GM19025 (cell line): ENCODE results near the gene SLBP.
"Not testable (repeated sequence)": the region's sequence is repeated elsewhere in the genome, so short reads cannot be mapped to it uniquely, and the experiment has no call there.

Experiments used
- ATAC-seq: cut with Tn5 transposase; IDR thresholded peaks from one replicate; pipeline ENCODE4 v1.9.1; 2021; ENCODE audit warnings: mild to moderate bottlenecking, low read depth, moderate library complexity; ENCODE audit not compliant: unreplicated experiment

The SLBP gene

GRCh38 chr4:1714303-1715001 is 2.3 kb upstream of the SLBP start:
- ATAC-seq = no peak

DNA sequence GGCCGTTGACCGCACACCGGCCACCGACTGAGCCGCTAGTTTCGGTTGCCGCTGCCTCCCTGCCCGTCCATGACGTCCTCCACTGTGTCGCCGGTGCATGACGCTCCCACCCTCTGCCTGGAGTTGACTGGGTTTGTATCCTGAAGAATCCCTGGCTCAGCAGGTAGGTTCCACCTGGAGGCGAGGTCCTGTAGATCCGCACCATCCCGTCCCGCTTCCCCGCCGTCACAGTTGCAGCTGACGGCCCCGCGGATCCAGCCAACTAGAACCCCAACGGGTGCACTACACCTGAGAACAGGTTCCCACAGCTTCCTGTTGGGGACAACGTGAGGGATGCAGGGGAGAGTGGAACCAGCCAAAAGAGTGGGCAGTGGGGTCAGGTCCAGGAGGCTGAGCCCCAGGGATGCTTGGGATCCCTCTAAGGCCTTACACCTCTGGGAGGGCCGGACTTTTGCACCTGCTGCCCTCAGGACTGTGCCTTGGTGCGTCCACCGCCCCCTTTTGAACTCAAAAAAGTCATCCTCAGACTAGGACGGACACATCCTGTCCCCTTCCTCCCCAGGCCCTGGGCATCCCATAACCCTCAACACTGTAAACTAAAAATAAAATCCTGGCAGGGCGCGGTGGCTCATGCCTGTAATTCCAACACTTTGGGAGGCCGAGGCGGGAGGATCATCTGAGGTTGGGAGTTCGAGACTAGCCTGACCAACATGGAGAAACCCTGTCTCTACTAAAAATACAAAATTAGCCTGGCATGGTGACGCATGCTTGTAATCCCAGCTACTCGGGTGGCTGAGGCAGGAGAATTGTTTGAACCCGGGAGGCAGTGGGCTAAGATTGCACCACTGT is 1.1 kb upstream of the SLBP start:
- ATAC-seq = peak; percentile 2

GRCh38 chr4:1711571-1712215 is 426 bp downstream of the SLBP start:
- ATAC-seq = peak; percentile 6

DNA sequence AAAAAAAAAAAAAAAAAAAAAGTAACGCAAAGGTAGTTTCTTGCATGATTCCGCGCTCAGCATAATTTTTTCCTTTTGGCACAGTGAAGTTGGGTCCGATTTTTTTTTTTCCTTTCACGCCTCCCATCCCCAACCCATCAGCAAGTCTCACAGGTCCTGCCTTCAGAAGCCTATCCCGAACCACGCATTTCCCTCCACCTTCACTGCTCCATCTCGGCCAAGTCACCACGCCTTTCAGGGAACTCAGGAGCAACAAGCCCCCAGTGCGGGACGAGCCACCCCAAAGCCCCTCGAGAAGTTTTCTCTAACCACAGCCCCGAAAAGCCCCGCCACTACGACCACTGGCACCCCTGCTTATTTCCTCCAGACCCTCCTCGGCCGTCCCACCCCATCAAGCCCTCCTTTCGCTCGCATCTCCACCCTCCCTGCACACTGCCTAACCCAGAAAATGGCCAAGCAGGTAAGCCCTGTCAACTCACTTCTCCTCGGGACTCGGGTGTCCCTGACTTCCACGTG is 1.0 kb downstream of the SLBP start:
- ATAC-seq = no peak

DNA sequence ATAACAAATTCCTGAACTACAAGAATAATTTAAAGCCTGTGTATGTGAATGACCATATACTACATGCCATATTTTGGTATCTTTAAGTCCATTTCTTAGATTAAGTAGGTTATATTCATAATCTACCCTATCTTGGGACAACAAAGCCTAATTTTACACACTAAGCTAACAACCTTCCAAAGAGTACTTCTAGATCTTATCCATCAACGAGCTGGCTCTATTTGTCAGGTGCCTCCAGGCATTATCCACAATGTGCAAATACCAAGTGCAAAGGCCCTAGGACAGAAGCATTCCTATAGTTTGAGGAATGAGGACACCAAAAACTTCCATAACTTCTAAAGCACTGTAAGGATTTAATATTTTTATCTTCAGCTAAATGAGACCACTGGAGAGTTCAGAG is 3.5 kb downstream of the SLBP start:
- no peak for ATAC-seq

DNA sequence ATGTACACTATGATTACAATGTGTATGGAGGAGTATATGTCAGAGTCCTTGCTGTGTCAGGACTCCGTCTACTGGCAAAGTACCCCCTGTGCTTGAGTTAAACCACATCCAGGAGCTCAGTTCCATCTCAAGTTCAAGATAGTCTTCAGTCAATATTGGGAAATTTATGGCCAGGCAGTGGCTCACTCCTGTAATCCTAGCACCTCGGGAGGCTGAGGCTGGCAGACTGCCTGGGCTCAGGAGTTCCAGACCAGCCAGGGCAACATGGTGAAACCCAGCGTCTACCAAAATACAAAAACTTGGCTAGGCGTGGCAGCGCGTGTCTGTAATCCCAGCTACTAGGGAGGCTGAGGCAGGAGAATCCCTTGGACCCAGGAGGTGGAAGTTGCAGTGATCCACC is 5.8 kb downstream of the SLBP start:
- no peak for ATAC-seq

GRCh38 chr4:1705732-1706131 is 6.4 kb downstream of the SLBP start:
- ATAC-seq = no peak

DNA sequence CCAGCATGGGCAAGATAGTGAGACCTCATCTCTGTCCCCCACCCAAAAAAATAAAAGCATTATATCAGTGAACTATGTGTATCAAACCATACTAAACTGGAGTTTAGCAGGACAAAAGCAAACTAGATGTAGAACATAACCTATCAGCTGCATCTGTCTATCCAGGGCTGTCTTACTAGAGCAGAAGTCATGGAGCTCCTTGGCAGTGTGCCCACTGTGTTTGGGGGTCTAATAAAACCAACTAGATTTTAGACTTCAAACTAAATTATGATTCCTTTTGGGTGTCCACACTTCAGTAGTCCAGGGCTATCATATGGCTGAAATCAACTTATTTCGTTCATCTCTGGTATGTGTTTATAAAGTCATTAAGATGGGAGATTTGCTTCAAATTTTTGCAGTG is 8.3 kb downstream of the SLBP start:
- ATAC-seq = no peak

GRCh38 chr4:1701671-1702070 is 10.4 kb downstream of the SLBP start:
- ATAC-seq = not testable (repeated sequence)

GRCh38 chr4:1695913-1696312 is 16.2 kb downstream of the SLBP start:
- ATAC-seq = no peak

DNA sequence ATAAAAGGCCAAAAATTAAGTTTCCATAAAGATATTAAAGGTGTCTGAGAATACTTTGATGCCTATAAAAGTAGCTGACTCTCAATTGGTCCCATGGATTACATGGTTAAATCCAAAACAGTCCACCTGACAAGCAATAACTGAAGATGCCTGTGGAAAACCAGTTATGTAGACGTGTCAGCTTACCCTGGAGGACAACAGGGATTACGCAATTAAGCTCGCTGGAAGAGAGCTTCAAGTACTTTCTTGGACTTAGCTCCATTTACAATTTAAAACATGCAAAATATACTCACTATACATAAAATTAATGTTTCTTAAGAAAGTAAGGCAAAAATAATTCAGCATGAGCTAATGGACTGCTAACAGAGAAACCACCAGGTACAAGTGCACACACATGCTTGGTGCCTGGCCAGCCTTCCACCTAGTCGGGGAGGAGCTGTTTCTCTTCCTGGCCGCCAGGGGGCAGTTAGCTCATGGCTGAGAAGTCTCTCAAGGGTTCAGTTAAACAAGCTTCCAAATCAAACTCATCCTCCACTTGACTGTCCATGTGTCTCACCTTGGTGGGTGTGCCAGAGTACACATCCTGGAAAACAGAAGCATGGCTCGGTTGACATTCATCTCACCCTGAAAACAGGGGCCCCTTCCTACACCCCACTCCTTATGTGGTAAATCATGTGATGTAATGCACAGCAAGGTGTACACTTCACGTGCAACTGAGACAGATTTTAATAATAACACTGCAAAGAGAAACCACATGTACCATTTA is 18.8 kb downstream of the SLBP start:
- ATAC-seq = no peak

DNA sequence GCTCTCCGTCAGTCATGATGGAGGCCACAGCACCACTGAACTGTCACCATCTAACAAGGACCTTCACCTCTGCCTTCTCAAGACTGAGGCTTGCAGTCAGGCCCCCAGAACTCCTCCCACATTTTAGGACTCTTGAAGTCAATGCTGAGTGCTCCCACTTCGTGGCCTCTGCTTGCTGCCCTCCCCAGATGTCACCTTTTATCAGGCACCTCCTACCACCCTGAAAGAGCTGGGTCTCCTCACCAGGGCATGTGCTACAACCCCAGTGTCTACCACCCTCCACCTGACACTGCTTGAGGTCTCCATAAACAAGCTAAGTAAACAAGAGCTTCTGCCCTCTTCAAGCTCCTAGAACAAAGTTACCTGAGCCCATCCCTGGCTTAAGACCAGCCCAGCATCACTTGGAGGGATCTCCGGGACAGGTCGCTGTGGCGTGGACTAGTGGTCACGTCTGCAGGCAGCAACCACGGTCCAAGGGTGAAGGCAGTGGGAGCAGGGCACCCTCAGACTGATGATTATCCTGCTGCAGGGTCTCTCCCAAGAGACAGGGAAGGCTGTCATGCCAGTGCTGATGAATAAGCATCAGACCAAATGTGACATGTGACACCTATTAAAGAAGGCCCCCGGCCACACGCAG is 20.3 kb downstream of the SLBP start:
- ATAC-seq = no peak

DNA sequence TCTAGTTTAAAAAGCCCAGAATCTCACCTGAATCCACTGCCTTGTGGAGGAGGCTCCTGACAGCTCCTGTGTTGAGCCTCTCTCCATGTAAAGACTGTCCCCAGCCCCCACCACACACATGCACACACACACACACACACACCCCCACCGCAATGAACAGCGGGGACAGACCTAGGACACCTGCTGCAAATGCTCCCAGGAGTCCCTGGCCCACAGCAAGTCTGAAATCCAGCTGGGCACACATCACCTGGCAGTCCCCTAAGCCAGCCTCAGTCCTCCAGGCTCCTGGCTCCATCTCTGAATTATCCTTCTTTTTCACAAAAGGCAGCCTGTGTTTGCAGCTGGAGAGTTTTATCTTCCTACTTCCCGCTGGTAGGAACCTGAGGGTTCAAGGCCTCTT is 21.4 kb downstream of the SLBP start:
- no peak for ATAC-seq

DNA sequence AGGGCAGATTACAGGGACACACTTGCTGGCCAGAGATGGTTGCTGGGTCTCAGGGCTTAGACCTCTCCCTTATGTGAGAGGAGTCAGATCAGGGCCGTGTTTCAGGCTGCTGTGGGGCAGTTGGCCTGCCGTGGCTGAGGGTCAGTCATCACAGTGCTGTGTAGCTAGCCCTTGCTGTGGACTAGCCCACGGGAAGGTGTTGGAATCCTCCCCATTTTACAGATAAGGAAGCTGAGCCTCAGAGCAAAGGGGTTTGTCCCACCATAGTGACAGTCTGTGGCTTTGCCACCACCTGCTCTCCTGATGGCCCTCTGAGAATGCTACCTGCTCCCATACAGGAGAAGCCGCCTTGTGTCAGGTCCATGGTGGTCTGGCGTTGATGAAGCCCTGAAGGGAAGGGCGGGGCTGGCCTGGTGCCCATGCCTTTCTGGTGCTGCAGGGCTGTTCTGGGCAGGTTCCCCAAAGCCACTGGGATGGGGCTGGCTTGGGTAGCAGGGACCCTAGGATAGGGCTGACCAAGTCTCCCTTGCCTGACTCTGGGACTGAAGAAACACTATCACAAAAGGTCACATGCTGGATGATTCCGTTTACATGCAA is 25.6 kb downstream of the SLBP start:
- ATAC-seq = no peak

GRCh38 chr4:1685235-1686150 is 26.6 kb downstream of the SLBP start:
- no peak for ATAC-seq

GRCh38 chr4:1684506-1685234 is 27.4 kb downstream of the SLBP start:
- no peak for ATAC-seq

GRCh38 chr4:1683736-1684505 is 28.2 kb downstream of the SLBP start, which contains the start of gene FAM53A:
Gene FAM53A (minus strand): TSS chr4:1684313. CDS start chr4:1668741, 15,572 bp downstream.
- ATAC-seq = peak; percentile 86
